Keratinocyte (primary cell): ENCODE data around the gene MEGF10. TPM values are rescaled to one million over a fixed set of nuclear protein-coding genes. Genes with fewer than 3 reads are reported as not detected.

ENCODE experiments used
- DNase-seq: peaks from one replicate; pipeline ENCODE4 v3.0.0-alpha.2; 2011; ENCODE audit warnings: low read depth, missing footprints, low spot score
- FAIRE-seq: peaks from 2 replicates; lab custom pipeline; 2011; peaks lifted over from hg19 to GRCh38; lab: Jason Lieb, UNC
- H2AFZ ChIP-seq: 2 replicates; pipeline ENCODE4 v1.6.0; 2012; ENCODE audit warnings: low read length, control low read depth, inconsistent platforms; ENCODE audit not compliant: control insufficient read depth
- H3K27ac ChIP-seq: 2 replicates; pipeline ENCODE4 v1.5.1; 2011; ENCODE audit warnings: low read length; ENCODE audit not compliant: control insufficient read depth, insufficient read depth
- H3K27me3 ChIP-seq: 3 replicates; pipeline ENCODE4 v1.6.0; 2011; ENCODE audit warnings: low read length; ENCODE audit not compliant: control insufficient read depth, insufficient read depth; ENCODE audit errors: extremely low read depth
- H3K36me3 ChIP-seq, 2 experiments: 2 replicates in 1 of 2; 3 replicates in 1 of 2; pipeline ENCODE4 v1.5.1; 2011; ENCODE audit warnings: low read length in 2 of 2, mild to moderate bottlenecking in 1 of 2; ENCODE audit not compliant: control insufficient read depth in 2 of 2, insufficient read depth in 2 of 2; ENCODE audit errors: extremely low read depth in 1 of 2
- H3K4me1 ChIP-seq: 3 replicates; pipeline ENCODE4 v1.5.1; 2011; ENCODE audit warnings: low read length; ENCODE audit not compliant: control insufficient read depth, insufficient read depth; ENCODE audit errors: extremely low read depth
- H3K4me2 ChIP-seq: 3 replicates; pipeline ENCODE4 v1.6.0; 2011; ENCODE audit warnings: low read depth, low read length; ENCODE audit not compliant: control insufficient read depth, insufficient read depth; ENCODE audit errors: extremely low read depth
- H3K4me3 ChIP-seq, 3 experiments: fragments of 200-600 bp in 1 of 3; sonication (generic) in 1 of 3; 2 replicates in 2 of 3; 3 replicates in 1 of 3; pipeline ENCODE4 v1.5.1; 2011 to 2016; ENCODE audit warnings: low read length in 3 of 3, mild to moderate bottlenecking in 3 of 3, control low read depth in 2 of 3, inconsistent platforms in 1 of 3, low read depth in 1 of 3, mixed read lengths in 1 of 3, mixed run types in 1 of 3, moderate library complexity in 1 of 3; ENCODE audit not compliant: control insufficient read depth in 2 of 3, insufficient read depth in 2 of 3; ENCODE audit errors: extremely low read depth in 1 of 3
- H3K79me2 ChIP-seq: 2 replicates; pipeline ENCODE4 v1.6.0; 2012; ENCODE audit warnings: low read length; ENCODE audit not compliant: control insufficient read depth, insufficient read depth
- H3K9ac ChIP-seq: 3 replicates; pipeline ENCODE4 v1.6.0; 2011; ENCODE audit warnings: low read length; ENCODE audit not compliant: control insufficient read depth, insufficient read depth; ENCODE audit errors: extremely low read depth
- H3K9me1 ChIP-seq: 3 replicates; pipeline ENCODE4 v1.6.0; 2011; ENCODE audit warnings: low read length; ENCODE audit not compliant: control insufficient read depth, insufficient read depth; ENCODE audit errors: extremely low read depth
- H3K9me3 ChIP-seq: 2 replicates; pipeline ENCODE4 v1.5.1; 2012; ENCODE audit warnings: low read depth, low read length; ENCODE audit not compliant: control insufficient read depth
- H4K20me1 ChIP-seq: 3 replicates; pipeline ENCODE4 v1.6.0; 2011; ENCODE audit warnings: low read length; ENCODE audit not compliant: control insufficient read depth, insufficient read depth; ENCODE audit errors: extremely low read depth
- EZH2 ChIP-seq: IDR thresholded peaks from one replicate; pipeline ENCODE4 v1.6.1; 2012; ENCODE audit warnings: inconsistent platforms, mild to moderate bottlenecking, low read length, moderate library complexity
- dilution Hi-C: fragments of 300-500 bp; cut with MboI; formaldehyde crosslinking; loops from one replicate; pipeline ENCODE4 v1.7.0; 2020; ENCODE audit warnings: low sequenced_read_pairs; ENCODE audit not compliant: extremely low pct_ligation_motif_present
- polyA plus RNA-seq, 5 experiments: library from polyadenylated mRNA; depleted of rRNA in 3 of 5; stranded (reverse) in 3 of 5; stranded (forward) in 1 of 5; unstranded in 1 of 5; fragments of >200 nt; gene quantifications; 1 replicate in 1 of 5; 2 replicates in 3 of 5; 3 replicates in 1 of 5; pipeline versions ENCODE4 v1.2.1 to v1.2.3, GENCODE V29; 2011 to 2012; ENCODE audit warnings: missing spikeins in 2 of 5, low read depth in 1 of 5, low replicate concordance in 1 of 5
- TF ChIP-seq, protein P1 (sequence below), 3 experiments: IDR thresholded peaks in 1 of 3; conservative IDR thresholded peaks in 1 of 3; optimal IDR thresholded peaks in 1 of 3; 2 replicates in 2 of 3; 3 replicates in 1 of 3; pipeline versions ENCODE3 to v1.5.1; 2011; ENCODE audit warnings: low read length in 3 of 3, mild to moderate bottlenecking in 3 of 3, moderate library complexity in 2 of 3, control low read depth in 1 of 3, inconsistent platforms in 1 of 3; ENCODE audit not compliant: insufficient read depth in 2 of 3; ENCODE audit errors: extremely low read depth in 1 of 3

The MEGF10 gene
- polyA plus RNA-seq, 1 donor (not counting 4 experiments of a cell fraction or from before 2014, with no cell fraction given), result not detected

DNA sequence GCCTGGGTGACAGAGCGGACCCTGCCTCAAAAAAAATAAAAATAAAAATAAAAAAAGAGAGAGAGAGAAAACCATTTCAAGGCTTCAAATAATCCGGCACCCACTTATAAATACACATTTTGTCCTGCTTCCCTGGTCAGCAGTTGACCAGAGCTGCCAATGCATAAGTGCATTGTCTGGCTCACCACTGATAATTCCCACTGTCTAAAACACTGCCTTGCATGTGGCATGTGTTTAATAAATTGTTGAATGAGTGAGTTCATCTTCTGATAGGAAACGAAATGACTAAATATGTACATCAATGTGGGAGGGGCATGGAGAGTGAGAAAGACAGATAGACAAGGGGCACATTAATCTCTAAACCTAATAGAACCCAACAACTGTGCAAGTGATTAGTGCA, 42.9 kb downstream of the MEGF10 start:
- Histone ChIP-seq H3K79me2 (no peaks in the 10 kb centered on the region), H3K4me1 (no peaks in the 10 kb centered on the region), H3K9me1 (no peaks in the 10 kb centered on the region), H3K9me3 (no peaks in the 10 kb centered on the region), H3K9ac (no peak overlapping the region), H3K4me2 (no peak overlapping the region), H2AFZ (no peak overlapping the region), H3K27ac (no peak overlapping the region), H3K36me3 (no peaks in the 10 kb centered on the region), H3K4me3 (no peak overlapping the region), H3K27me3 (no peaks in the 10 kb centered on the region), H4K20me1 (no peaks in the 10 kb centered on the region)
- dilution Hi-C loops, result no loop called here
- TF ChIP-seq, protein P1, sequence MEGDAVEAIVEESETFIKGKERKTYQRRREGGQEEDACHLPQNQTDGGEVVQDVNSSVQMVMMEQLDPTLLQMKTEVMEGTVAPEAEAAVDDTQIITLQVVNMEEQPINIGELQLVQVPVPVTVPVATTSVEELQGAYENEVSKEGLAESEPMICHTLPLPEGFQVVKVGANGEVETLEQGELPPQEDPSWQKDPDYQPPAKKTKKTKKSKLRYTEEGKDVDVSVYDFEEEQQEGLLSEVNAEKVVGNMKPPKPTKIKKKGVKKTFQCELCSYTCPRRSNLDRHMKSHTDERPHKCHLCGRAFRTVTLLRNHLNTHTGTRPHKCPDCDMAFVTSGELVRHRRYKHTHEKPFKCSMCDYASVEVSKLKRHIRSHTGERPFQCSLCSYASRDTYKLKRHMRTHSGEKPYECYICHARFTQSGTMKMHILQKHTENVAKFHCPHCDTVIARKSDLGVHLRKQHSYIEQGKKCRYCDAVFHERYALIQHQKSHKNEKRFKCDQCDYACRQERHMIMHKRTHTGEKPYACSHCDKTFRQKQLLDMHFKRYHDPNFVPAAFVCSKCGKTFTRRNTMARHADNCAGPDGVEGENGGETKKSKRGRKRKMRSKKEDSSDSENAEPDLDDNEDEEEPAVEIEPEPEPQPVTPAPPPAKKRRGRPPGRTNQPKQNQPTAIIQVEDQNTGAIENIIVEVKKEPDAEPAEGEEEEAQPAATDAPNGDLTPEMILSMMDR (optimal IDR thresholded peaks at IDR 0.05 in 1 of 3, IDR thresholded peaks at IDR 0.05 in 1 of 3, conservative IDR thresholded peaks at IDR 0.05 in 1 of 3; ENCODE audit: extremely low read depth in 1 of 3, insufficient read depth in 2 of 3, low read length in 3 of 3), result no peak
- TF ChIP-seq EZH2, result no peak
- FAIRE-seq (no peak), DNase-seq (no peak)

DNA sequence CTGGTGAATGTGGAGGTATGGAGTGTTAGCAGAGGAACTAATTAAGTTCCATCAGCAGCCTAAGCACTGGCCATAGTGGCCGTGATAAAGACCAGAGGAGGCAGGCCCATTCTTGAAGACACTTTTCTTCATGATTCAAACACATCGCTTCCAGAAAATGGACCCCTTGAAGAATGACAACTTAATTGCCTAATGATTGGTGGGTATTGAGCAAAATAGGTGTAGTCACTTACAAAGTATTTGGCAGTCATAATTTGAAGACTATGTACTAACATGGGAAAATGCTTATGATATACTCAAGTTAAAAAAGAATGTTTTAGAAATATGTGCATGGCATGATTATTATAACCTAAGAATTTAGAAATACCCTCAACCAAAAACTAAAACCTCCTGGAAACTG, 44.8 kb downstream of the MEGF10 start:
- Histone ChIP-seq H2AFZ (no peak overlapping the region), H3K9me1 (no peaks in the 10 kb centered on the region), H3K4me2 (no peak overlapping the region), H3K9ac (no peak overlapping the region), H3K9me3 (no peaks in the 10 kb centered on the region), H3K79me2 (no peaks in the 10 kb centered on the region), H3K4me1 (no peaks in the 10 kb centered on the region), H3K27me3 (no peaks in the 10 kb centered on the region), H3K4me3 (no peak overlapping the region), H4K20me1 (no peaks in the 10 kb centered on the region), H3K27ac (no peak overlapping the region), H3K36me3 (no peaks in the 10 kb centered on the region)
- dilution Hi-C loops, result no loop called here
- DNase-seq, result no peak
- TF ChIP-seq, protein P1 (optimal IDR thresholded peaks at IDR 0.05 in 1 of 3, IDR thresholded peaks at IDR 0.05 in 1 of 3, conservative IDR thresholded peaks at IDR 0.05 in 1 of 3; ENCODE audit: extremely low read depth in 1 of 3, insufficient read depth in 2 of 3, low read length in 3 of 3), result no peak
- TF ChIP-seq EZH2, result no peak
- FAIRE-seq, result no peak
